Chondrocyte (in vitro differentiated cells): ENCODE measurements around the gene RNF32. TPM values are rescaled to one million over a fixed set of nuclear protein-coding genes. Genes with fewer than 3 reads are reported as not detected.
"Not testable (repeated sequence)": the region's sequence is repeated elsewhere in the genome, so short reads cannot be mapped to it uniquely, and the experiment has no call there.

Experiments used
- DNase-seq: peaks from one replicate; pipeline ENCODE4 v3.0.0; 2021; ENCODE audit warnings: mixed read lengths, low spot score
- H3K27ac Mint-ChIP-seq: one replicate; pipeline ENCODE4 v1.8.0; 2021; ENCODE audit warnings: mild to moderate bottlenecking, moderate library complexity, mixed read lengths; ENCODE audit not compliant: unreplicated experiment
- H3K27me3 Mint-ChIP-seq: 2 replicates; pipeline ENCODE4 v1.8.0; 2021; ENCODE audit warnings: low read depth, mixed read lengths
- H3K36me3 Mint-ChIP-seq: 2 replicates; pipeline ENCODE4 v1.8.0; 2021; ENCODE audit warnings: low read depth, mixed read lengths
- H3K4me1 Mint-ChIP-seq: 2 replicates; pipeline ENCODE4 v1.8.0; 2021; ENCODE audit warnings: low read depth, mild to moderate bottlenecking, mixed read lengths
- H3K4me3 Mint-ChIP-seq: one replicate; pipeline ENCODE4 v1.8.0; 2021; ENCODE audit warnings: mild to moderate bottlenecking, moderate library complexity, mixed read lengths; ENCODE audit not compliant: unreplicated experiment
- H3K9me3 Mint-ChIP-seq: 2 replicates; pipeline ENCODE4 v1.8.0; 2021; ENCODE audit warnings: low read depth, mixed read lengths
- total RNA-seq: library from RNA; stranded (reverse); gene quantifications from 3 replicates; pipeline ENCODE4 v1.2.1, GENCODE V29; 2021
- TF ChIP-seq, protein P1 (sequence below): fragments of 200-600 bp; sonication (generic); IDR thresholded peaks from 2 replicates; pipeline ENCODE4 v1.5.0; 2021; ENCODE audit warnings: antibody characterized with exemption, mild to moderate bottlenecking, moderate library complexity

The RNF32 gene
- total RNA-seq, 1 donor from 2014 or later = 0.52 TPM

DNA sequence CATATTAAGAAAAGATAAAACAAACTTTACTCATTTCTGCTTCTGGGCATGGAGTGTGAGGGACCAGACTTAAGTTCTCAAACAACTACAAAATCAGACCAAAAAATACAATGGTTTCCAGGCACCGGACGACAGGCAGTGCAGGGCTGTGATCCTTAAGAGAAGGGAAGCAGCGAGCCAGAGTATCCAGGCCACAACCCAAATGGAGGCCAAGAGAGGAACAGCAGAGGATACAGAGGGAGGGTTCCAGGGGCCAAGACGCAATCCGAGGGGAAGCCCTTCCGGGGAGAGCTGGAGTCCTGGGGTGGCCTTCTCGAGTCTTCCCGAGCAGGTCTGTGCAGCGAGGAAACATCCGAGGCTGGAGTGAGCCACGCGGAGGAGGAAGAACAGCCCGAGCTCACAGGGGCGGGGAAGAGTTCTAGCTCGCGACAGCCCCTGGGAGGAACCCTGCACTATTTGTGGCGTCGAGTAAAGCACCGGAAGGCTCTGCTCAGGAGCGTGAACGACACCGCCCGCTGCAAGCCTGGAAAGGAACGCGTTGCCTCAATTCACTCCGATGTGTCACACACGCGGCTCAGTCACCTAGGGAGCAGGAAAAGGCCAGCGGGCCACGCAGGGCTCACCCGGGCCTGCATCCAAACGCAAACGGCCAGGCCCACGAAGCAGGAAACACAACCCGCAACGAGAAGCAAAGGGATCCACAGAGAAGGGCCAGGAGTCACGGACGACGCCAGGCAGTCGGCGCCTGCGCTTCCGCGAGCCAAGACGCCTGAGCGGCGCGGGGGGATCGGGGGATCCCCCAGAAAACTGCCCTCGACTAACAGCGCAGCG lies 933 bp upstream of the RNF32 start:
- peak overlapping the region; percentile 84 for H3K4me3 Mint-ChIP-seq
- no peaks in the 10 kb centered on the region for H3K27me3 Mint-ChIP-seq
- H3K27ac Mint-ChIP-seq = peak overlapping the region; percentile 77
- TF ChIP-seq, protein P1, sequence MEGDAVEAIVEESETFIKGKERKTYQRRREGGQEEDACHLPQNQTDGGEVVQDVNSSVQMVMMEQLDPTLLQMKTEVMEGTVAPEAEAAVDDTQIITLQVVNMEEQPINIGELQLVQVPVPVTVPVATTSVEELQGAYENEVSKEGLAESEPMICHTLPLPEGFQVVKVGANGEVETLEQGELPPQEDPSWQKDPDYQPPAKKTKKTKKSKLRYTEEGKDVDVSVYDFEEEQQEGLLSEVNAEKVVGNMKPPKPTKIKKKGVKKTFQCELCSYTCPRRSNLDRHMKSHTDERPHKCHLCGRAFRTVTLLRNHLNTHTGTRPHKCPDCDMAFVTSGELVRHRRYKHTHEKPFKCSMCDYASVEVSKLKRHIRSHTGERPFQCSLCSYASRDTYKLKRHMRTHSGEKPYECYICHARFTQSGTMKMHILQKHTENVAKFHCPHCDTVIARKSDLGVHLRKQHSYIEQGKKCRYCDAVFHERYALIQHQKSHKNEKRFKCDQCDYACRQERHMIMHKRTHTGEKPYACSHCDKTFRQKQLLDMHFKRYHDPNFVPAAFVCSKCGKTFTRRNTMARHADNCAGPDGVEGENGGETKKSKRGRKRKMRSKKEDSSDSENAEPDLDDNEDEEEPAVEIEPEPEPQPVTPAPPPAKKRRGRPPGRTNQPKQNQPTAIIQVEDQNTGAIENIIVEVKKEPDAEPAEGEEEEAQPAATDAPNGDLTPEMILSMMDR = no peak
- H3K9me3 Mint-ChIP-seq = peaks cover 10% of the 10 kb centered on the region
- peaks cover 2% of the 10 kb centered on the region for H3K36me3 Mint-ChIP-seq
- H3K4me1 Mint-ChIP-seq = peaks cover 30% of the 10 kb centered on the region
- no peak for DNase-seq

- H3K4me1 Mint-ChIP-seq = peaks cover 30% of the 10 kb centered on the region
- peaks cover 10% of the 10 kb centered on the region for H3K9me3 Mint-ChIP-seq
- TF ChIP-seq, protein P1 = no peak
Observed at GRCh38 chr7:156640949-156641485, 443 bp downstream of the RNF32 start.

DNA sequence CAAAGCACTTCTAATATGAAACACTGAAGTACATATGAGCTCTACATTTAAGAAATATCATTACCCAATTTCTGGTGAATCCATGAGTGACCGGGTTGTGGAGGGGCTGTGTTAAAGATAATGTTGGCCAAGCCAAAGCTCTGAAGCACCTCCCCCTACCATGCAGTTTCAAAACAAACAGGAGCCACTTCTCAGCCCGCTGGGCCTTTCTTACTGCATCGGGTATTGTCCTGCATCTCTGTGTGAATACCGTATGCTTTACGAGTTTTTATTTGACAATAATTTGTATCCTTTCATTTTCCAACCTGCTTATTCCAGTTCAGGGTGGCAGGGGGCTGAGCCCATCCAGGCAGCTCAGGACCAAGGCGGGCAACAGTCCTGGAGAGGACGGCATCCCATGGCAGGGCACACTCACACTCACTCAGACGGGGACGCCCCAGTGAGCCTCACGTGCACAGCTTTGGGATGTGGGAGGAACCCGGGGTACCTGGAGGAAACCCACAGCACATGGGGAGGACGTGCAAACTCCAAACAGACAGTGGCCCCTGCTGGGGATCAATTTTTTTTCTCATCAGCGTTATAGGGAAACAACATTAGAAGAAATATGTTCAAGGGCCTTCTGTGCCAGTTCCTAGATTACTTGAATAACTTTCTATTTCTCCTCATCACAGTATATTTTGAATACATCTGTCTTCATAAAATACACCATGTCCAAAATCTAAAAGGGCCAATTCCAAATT lies 1.9 kb downstream of the RNF32 start:
- TF ChIP-seq, protein P1 = no peak
- Mint-ChIP-seq H3K27me3 (no peaks in the 10 kb centered on the region), H3K9me3 (peaks cover 5% of the 10 kb centered on the region), H3K27ac (no peak overlapping the region), H3K4me3 (no peak overlapping the region), H3K36me3 (no peaks in the 10 kb centered on the region), H3K4me1 (peaks cover 26% of the 10 kb centered on the region)
- no peak for DNase-seq

More at GRCh38 chr7:156640949-156641485, 443 bp downstream of the RNF32 start:
- H3K4me3 Mint-ChIP-seq = peak overlapping the region; percentile 84
- peak overlapping the region; percentile 75 for H3K27ac Mint-ChIP-seq
- H3K27me3 Mint-ChIP-seq = no peaks in the 10 kb centered on the region
- DNase-seq = no peak
- peaks cover 2% of the 10 kb centered on the region for H3K36me3 Mint-ChIP-seq

DNA sequence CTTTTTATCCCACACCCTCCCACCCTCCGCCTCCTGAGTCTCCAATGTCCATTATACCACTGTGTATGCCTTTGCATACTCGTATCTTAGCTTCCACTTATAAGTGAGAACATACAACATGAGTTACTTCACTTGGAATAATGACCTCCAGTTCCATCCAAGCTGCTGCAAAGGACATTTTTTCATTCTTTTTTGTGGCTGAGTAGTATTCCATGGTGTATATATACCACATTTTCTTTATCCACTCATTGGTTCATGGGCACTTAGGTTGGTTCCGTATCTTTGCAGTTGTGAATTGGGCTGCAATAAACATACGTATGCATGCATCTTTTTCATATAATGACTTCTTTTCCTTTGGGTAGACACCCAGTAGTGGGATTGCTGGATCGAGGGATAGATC lies 6.8 kb downstream of the RNF32 start:
- not testable (repeated sequence) for H3K27ac Mint-ChIP-seq, H3K27me3 Mint-ChIP-seq, H3K9me3 Mint-ChIP-seq, H3K4me1 Mint-ChIP-seq, H3K36me3 Mint-ChIP-seq, H3K4me3 Mint-ChIP-seq, DNase-seq

DNA sequence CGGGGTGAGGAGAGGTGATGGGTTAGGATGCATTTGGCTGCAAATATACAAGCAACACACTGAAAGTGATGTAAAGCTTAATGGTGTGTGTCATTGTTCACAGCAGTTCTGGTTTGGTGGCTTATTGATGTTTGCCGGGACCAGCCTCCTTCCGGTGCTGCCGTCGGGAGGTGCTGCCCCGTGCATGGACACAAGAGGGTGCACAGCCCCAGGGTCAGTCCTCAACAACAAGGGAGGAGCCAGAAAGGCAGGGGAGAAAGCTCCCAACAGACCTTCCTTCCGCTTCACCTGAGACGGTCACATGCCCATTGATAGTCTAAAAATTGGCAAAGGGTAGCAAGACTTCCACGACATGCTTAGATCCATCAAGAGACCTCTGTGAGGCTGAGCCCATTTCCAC lies 9.5 kb downstream of the RNF32 start:
- TF ChIP-seq, protein P1 = peak; percentile 20
- Mint-ChIP-seq H3K27me3 (no peaks in the 10 kb centered on the region), H3K27ac (no peak overlapping the region), H3K36me3 (no peaks in the 10 kb centered on the region), H3K9me3 (peaks cover 5% of the 10 kb centered on the region), H3K4me1 (peaks cover 3% of the 10 kb centered on the region), H3K4me3 (no peak overlapping the region)
- no peak for DNase-seq
